ENCODE measurements around the gene EEF1G. TPM values are rescaled to one million over a fixed set of nuclear protein-coding genes. Genes with fewer than 3 reads are reported as not detected.
A peak's percentile ranks its signal among the peaks of the same experiment; 100 is the strongest.

Gene EEF1G
- total RNA-seq, 6 experiments from 2014 or later = 442 to 450 (median 449) TPM

DNA sequence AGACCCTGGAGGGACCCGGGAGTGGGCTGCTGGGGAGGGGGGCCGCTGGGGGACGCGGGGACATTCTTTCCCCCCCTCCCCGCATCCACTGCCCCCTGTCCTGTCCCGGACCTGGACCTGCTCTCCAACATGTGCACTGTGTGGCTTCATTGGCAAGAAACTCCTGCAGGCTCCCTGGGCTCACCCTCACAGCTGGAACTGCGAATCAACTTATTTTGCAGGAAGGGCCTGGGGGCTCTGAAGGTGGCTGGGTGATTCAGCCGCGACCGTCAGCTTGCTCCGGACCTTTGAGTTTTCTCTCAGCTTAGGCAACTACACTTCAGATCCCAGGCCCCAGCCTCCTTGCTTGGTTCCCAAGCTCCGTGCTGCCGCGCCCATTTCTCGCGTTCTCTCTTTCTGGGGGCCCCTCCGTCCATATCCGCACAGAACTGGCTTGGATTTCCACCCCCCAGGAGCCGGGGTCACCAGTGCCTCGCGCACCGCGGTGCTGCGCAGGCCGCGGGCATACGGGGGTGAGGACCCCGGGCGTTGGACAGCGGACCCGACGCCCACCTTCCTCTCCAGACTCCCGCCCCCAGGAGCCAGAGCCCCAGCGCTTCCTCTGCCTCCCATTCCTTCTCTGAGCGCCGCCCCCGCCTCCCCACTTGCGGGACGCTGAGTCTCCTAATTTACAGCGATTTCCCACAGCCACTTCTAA, 26.6 kb downstream of the EEF1G start:
- Histone ChIP-seq H3K4me1 (peaks cover 0 to 55% (median 25%) of the 10 kb centered on the region in 4 donors), H3K27ac (peak overlapping the region; percentile 90 to 96 (median 94)), H3K9me3 (no peaks in the 10 kb centered on the region), H3K27me3 (no peaks in the 10 kb centered on the region), H3K36me3 (no peaks in the 10 kb centered on the region), H3K4me3 (peak overlapping the region; percentile 80 to 97 (median 92))
- WGBS (ENCODE audit: insufficient coverage, low coverage, low lambda C conversion rate, missing lambda C conversion rate) = 6% methylated on average over 20 of the region's 40 CpGs
- ATAC-seq (peak in 1 of 4 donors; percentile 18), DNase-seq (no peak)
- TF ChIP-seq, protein P1, sequence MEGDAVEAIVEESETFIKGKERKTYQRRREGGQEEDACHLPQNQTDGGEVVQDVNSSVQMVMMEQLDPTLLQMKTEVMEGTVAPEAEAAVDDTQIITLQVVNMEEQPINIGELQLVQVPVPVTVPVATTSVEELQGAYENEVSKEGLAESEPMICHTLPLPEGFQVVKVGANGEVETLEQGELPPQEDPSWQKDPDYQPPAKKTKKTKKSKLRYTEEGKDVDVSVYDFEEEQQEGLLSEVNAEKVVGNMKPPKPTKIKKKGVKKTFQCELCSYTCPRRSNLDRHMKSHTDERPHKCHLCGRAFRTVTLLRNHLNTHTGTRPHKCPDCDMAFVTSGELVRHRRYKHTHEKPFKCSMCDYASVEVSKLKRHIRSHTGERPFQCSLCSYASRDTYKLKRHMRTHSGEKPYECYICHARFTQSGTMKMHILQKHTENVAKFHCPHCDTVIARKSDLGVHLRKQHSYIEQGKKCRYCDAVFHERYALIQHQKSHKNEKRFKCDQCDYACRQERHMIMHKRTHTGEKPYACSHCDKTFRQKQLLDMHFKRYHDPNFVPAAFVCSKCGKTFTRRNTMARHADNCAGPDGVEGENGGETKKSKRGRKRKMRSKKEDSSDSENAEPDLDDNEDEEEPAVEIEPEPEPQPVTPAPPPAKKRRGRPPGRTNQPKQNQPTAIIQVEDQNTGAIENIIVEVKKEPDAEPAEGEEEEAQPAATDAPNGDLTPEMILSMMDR (IDR thresholded peaks at IDR 0.05) = no peak
- TF ChIP-seq POLR2A (IDR thresholded peaks at IDR 0.05) = no peak
- intact Hi-C loops (cut with DNase I) = no loop called here

DNA sequence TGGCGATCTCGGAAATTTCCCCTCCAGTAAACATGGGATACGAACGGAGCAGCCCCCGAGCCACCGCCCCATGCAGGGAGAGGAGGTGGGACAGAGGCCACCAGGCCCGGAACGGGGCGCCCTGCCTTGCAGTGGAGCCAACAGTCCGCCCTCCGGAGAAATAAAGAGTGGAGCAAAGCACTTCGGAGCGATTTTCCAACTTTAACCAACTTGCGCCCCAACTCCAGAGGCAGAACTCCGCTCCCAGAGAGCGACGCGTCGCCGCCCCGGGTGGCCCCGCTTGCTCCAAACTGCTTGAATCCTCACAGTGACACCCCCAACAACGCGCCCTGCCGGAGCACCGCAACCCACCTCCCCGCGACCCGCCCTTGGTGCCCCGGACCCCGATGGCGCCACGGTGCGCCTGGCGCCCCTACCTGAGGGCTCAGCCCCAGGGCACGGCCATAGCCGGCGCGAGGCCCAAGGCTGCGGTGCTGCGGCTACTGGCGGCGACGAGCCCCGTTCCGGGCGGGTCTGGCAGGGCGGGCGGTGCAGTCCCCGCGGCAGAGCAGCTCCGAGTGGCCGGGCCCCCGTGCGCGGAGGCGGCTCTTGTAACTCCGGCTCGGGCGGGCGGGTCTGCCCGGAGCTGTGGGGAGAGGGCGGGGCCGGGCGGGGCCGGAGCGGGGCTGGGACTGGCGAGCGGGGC, 27.3 kb downstream of the EEF1G start, which contains the start of gene AHNAK:
Gene AHNAK (minus strand): TSS at position 563 of the 685 bp plus-strand sequence. CDS start 10,708 bp downstream, outside the sequence.
- Histone ChIP-seq H3K27me3 (no peaks in the 10 kb centered on the region), H3K4me1 (peaks cover 0 to 56% (median 27%) of the 10 kb centered on the region in 4 donors), H3K9me3 (no peaks in the 10 kb centered on the region), H3K4me3 (peak within 1 kb of the TSS; percentile 80 to 97 (median 92)), H3K36me3 (no peaks in the 10 kb centered on the region), H3K27ac (peak within 1 kb of the TSS; percentile 90 to 96 (median 94))
- DNase-seq (peak; percentile 90), ATAC-seq (peak; percentile 44 to 72 (median 65))
- intact Hi-C loops (cut with DNase I) = no loop called here
- WGBS (ENCODE audit: insufficient coverage, low coverage, low lambda C conversion rate, missing lambda C conversion rate) = 0% methylated on average over 11 of the region's 69 CpGs
- TF ChIP-seq, protein P1 (IDR thresholded peaks at IDR 0.05) = no peak
- peak; percentile 83 for TF ChIP-seq POLR2A (IDR thresholded peaks at IDR 0.05)

DNA sequence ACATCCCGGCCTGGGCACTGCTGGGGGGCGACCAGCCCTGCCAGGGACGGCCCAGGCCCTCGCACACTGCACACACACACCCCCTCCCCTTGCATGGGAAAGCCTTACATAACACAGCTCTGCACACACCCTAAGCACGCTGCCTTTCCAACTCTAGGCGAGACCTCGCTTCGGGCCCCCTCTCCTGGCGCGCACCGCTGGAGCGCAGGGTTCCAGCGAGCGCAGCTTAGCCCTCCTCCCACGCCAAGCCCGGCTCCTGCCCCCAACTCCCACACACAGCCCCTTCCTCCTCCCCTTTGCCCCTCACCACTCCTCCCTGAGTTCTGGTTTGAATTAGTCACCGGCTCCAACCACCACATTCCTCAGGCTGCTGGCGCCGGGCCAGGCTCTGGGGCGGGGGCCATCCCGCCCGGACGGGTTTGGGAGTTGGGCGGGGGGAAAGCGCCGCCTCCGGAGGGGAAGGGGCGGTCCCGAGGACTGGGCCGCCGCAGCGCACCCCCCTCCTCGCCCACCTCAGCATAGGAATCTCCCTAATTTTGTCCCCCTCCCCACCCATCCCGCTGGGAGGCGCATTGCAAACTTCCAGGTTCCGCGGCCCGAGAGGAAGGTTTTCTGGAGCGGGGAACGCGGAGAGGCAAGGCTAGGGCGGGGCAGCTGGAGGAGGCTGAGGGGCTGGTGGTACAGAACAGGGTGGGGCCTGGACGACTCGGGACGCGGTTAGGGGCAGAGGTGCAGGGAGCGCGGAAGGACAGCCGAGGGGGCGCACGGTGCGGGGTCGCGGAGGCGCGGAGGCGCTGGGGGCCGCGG, 28.1 kb downstream of the EEF1G start:
- Histone ChIP-seq H3K27me3 (no peaks in the 10 kb centered on the region), H3K36me3 (no peaks in the 10 kb centered on the region), H3K4me1 (peaks cover 0 to 63% (median 31%) of the 10 kb centered on the region in 4 donors), H3K4me3 (peak overlapping the region; percentile 80 to 97 (median 92)), H3K27ac (peak overlapping the region; percentile 90 to 96 (median 94)), H3K9me3 (no peaks in the 10 kb centered on the region)
- intact Hi-C loops (cut with DNase I) = no loop called here
- under 1% methylated on average over 30 of the region's 59 CpGs for WGBS (ENCODE audit: insufficient coverage, low coverage, low lambda C conversion rate, missing lambda C conversion rate)
- TF ChIP-seq POLR2A (IDR thresholded peaks at IDR 0.05) = no peak
- TF ChIP-seq, protein P1 (IDR thresholded peaks at IDR 0.05) = no peak
- ATAC-seq (peak; percentile 14 to 53 (median 41)), DNase-seq (peak; percentile 86 to 95 (median 90))
